HEK293T (cell line): Measurements from ENCODE around the gene NEK4.

ENCODE experiments used
- CTCF ChIA-PET: fragments of 350-600 bp; formaldehyde crosslinking; extraction: SDS; loops from one replicate; lab custom pipeline; 2021; ENCODE audit warnings: antibody characterized with exemption, inconsistent platforms; lab: Yijun Ruan, JAX
- POLR2A ChIA-PET: fragments of 350-600 bp; formaldehyde crosslinking; extraction: SDS; loops from one replicate; lab custom pipeline; 2020; ENCODE audit warnings: antibody characterized with exemption, inconsistent platforms; lab: Yijun Ruan, JAX
- DNase-seq: peaks from one replicate; pipeline ENCODE4 v3.0.0; 2012; ENCODE audit warnings: mixed read lengths; ENCODE audit errors: extremely low spot score
- ARNT ChIP-seq: fragments of 450-650 bp; IDR thresholded peaks from 2 replicates; pipeline ENCODE4 v1.6.1; 2017; ENCODE audit warnings: mild to moderate bottlenecking
- BHLHE40 ChIP-seq: fragments of 450-650 bp; IDR thresholded peaks from 2 replicates; pipeline ENCODE4 v1.6.1; 2016; ENCODE audit warnings: mild to moderate bottlenecking, moderate library complexity, borderline replicate concordance
- CTBP1 ChIP-seq: fragments of 450-650 bp; IDR thresholded peaks from 2 replicates; pipeline ENCODE4 v1.6.1; 2016; ENCODE audit warnings: borderline replicate concordance
- ELF4 ChIP-seq: fragments of 450-650 bp; IDR thresholded peaks from 2 replicates; pipeline ENCODE4 v1.6.1; 2017; ENCODE audit warnings: antibody characterized with exemption
- FOXA1 ChIP-seq: fragments of 450-650 bp; IDR thresholded peaks from 2 replicates; pipeline ENCODE4 v1.6.1; 2016; ENCODE audit warnings: mild to moderate bottlenecking
- FOXK2 ChIP-seq: fragments of 450-650 bp; IDR thresholded peaks from 2 replicates; pipeline ENCODE4 v1.6.1; 2016; ENCODE audit warnings: mild to moderate bottlenecking
- FOXM1 ChIP-seq: fragments of 450-650 bp; IDR thresholded peaks from 2 replicates; pipeline ENCODE4 v1.6.1; 2017; ENCODE audit warnings: mild to moderate bottlenecking, borderline replicate concordance
- HDGF ChIP-seq: fragments of 450-650 bp; IDR thresholded peaks from 2 replicates; pipeline ENCODE4 v1.6.1; 2017; ENCODE audit warnings: antibody characterized with exemption, borderline replicate concordance
- L3MBTL2 ChIP-seq: fragments of 450-650 bp; conservative IDR thresholded peaks from 2 replicates; pipeline ENCODE4 v1.6.1; 2016; ENCODE audit warnings: mild to moderate bottlenecking
- LEF1 ChIP-seq: fragments of 450-650 bp; IDR thresholded peaks from 2 replicates; pipeline ENCODE4 v1.6.1; 2017; ENCODE audit warnings: mild to moderate bottlenecking, borderline replicate concordance
- NFRKB ChIP-seq: fragments of 450-650 bp; IDR thresholded peaks from 2 replicates; pipeline ENCODE4 v1.6.1; 2016; ENCODE audit warnings: mild to moderate bottlenecking, moderate library complexity
- SP1 ChIP-seq: fragments of 450-650 bp; IDR thresholded peaks from 2 replicates; pipeline ENCODE4 v1.6.1; 2017
- SUZ12 ChIP-seq: fragments of 450-650 bp; IDR thresholded peaks from 2 replicates; pipeline ENCODE4 v1.6.1; 2016; ENCODE audit warnings: mild to moderate bottlenecking
- TARDBP ChIP-seq: fragments of 450-650 bp; IDR thresholded peaks from 2 replicates; pipeline ENCODE4 v1.6.1; 2016
- ZNF384 ChIP-seq: fragments of 450-650 bp; IDR thresholded peaks from 2 replicates; pipeline ENCODE4 v1.6.1; 2016
- TF ChIP-seq, protein P1 (sequence below): fragments of 450-650 bp; IDR thresholded peaks from 2 replicates; pipeline ENCODE4 v1.6.1; 2016

NEK4 gene

DNA sequence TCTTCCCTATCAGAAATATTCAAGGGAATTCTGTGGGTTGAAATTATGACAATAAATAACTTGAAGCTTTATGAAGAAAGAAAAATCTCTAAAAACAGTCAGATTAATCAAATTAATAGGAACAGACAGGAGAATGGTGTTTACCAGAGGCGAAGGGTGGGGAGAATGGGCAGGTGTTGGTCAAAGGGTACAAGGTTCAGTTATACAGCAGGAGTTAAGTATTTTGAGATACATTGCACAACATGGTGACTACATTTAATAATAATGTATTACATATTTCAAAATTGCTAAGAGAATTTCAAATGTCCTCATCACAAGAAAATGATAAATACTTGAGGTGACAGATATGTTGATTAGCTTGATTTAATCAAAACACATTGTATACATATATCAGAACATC, 46.2 kb downstream of the NEK4 start:
- no peak for DNase-seq
- CTCF ChIA-PET, result no interaction called here
- POLR2A ChIA-PET, result no interaction called here
- TF ChIP-seq FOXK2, result no peak
- no peak for TF ChIP-seq NFRKB
- no peak for TF ChIP-seq HDGF
- TF ChIP-seq ARNT, result no peak
- no peak for TF ChIP-seq L3MBTL2
- TF ChIP-seq ELF4, result no peak
- no peak for TF ChIP-seq TARDBP
- no peak for TF ChIP-seq LEF1
- TF ChIP-seq BHLHE40, result no peak
- TF ChIP-seq SUZ12, result no peak

DNA sequence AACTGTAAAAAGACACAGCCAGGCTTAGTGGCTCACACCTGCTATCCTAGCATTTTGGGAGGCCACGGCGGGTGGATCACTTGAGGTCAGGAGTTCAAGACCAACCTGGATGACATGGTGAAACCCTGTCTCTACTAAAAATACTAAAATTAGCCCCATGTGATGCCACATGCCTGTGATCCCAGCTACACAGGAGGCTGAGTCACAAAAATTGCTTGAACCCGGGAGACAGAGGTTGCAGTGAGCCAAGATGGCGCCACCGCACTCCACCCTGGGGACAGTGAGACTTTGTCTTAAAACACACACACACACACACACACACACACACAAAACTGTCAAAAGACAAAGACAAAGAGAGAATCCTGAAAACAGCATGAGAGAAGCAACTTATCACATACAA, 46.8 kb downstream of the NEK4 start:
- no peak for TF ChIP-seq FOXA1
- TF ChIP-seq NFRKB, result no peak
- TF ChIP-seq, protein P1, sequence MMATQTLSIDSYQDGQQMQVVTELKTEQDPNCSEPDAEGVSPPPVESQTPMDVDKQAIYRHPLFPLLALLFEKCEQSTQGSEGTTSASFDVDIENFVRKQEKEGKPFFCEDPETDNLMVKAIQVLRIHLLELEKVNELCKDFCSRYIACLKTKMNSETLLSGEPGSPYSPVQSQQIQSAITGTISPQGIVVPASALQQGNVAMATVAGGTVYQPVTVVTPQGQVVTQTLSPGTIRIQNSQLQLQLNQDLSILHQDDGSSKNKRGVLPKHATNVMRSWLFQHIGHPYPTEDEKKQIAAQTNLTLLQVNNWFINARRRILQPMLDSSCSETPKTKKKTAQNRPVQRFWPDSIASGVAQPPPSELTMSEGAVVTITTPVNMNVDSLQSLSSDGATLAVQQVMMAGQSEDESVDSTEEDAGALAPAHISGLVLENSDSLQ, result no peak
- TF ChIP-seq ZNF384, result no peak
- no peak for TF ChIP-seq CTBP1
- no peak for TF ChIP-seq ELF4
- TF ChIP-seq FOXK2, result no peak
- no peak for TF ChIP-seq ARNT
- DNase-seq, result no peak
- POLR2A ChIA-PET, result no interaction called here
- CTCF ChIA-PET, result no interaction called here

DNA sequence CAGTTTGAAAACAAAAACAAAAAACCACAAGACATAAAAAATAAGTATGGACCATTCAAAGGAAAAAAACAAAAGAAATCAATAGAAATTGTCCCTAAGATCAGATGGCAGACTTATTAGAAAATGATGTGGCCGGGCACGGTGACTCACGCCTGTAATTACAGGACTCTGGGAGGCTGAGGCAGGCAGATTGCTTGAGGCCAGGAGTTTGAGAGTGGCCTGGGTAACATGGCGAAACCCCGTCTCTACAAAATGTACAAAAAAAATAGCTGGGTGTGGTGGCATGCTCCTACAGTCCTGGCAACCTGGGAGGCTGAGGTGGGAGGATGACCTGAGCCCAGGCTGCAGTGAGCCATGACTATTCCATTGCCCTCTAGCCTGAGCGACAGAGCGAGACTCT, 48.2 kb downstream of the NEK4 start:
- CTCF ChIA-PET, result no interaction called here

DNA sequence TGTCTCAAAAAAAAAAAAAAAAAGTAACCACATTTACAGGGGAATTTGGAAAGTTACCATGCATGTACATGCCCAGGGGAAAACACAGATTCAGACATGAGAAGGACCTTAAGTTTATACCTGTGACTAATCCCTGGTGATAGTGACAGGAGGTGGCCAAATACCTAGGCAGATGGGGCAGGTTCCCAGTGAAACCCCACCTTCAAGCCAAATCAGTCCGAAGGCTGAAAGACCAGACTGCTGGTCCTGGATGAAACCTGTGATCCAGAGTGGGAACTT, 49.1 kb downstream of the NEK4 start:
- DNase-seq, result no peak
- no peak for TF ChIP-seq CTBP1
- no peak for TF ChIP-seq HDGF
- TF ChIP-seq FOXM1, result no peak
- no peak for TF ChIP-seq NFRKB
- no peak for TF ChIP-seq ELF4
- ChIA-PET CTCF (no interaction called here), POLR2A (no interaction called here)

More for the DNA sequence above, 48.2 kb downstream of the NEK4 start:
- DNase-seq, result no peak
- POLR2A ChIA-PET, result interaction anchor here (0.7 kb wide), 1 partner anchor 17 kb away, joined by 3 read pairs; the partner anchor contains the start of genes GLT8D1 and SPCS1
- TF ChIP-seq L3MBTL2 (no peak), TARDBP (no peak), SUZ12 (no peak), BHLHE40 (no peak), HDGF (no peak), ELF4 (no peak), LEF1 (no peak), ZNF384 (no peak), FOXA1 (no peak), ARNT (no peak), FOXK2 (no peak), SP1 (no peak), CTBP1 (no peak), FOXM1 (no peak)
- TF ChIP-seq, protein P1, result no peak

DNA sequence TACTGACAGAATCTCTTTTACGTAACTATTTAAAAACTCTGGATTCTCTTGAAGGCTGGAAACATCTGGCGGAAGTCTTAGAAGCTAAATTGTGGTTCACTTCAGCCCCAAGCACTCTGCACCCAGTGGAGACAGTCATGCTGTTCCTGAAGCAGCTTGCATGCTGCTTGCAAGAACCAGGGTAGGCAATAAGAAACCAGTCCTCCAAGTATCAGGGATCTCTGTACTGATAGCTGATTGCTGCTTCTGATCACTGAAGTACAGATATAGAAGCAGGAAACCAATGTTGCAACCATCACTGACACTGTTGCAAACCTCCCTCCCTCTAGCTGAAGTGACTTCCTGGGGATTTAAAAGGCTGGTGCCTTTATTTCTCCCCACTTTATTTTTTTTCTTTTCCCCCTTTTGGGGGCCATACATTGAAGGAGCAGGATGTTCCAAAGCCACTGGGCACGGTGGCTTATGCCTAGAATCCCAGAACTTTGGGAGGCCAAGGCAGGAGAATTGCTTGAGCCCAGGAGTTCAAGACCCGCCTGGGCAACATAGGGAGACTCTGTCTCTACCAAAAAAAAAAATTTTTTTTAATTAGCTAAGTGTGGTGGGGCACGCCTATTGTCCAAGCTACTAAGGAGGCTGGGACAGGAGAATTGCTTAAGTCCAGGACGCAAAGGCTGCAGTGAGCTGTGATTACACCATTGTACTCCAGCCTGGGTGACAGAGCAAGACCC, 49.6 kb downstream of the NEK4 start:
- ChIA-PET POLR2A (no interaction called here), CTCF (no interaction called here)
- TF ChIP-seq ZNF384, result no peak
- TF ChIP-seq FOXA1, result no peak
- no peak for TF ChIP-seq FOXM1
- TF ChIP-seq HDGF, result no peak
- TF ChIP-seq SP1, result no peak
- no peak for TF ChIP-seq NFRKB
- TF ChIP-seq L3MBTL2, result no peak
- no peak for TF ChIP-seq ELF4
- no peak for TF ChIP-seq LEF1
- TF ChIP-seq BHLHE40, result no peak
- TF ChIP-seq ARNT, result no peak
- no peak for TF ChIP-seq SUZ12
- TF ChIP-seq FOXK2, result no peak
- TF ChIP-seq, protein P1, result no peak
- TF ChIP-seq TARDBP, result no peak
- no peak for TF ChIP-seq CTBP1
- DNase-seq, result no peak

DNA sequence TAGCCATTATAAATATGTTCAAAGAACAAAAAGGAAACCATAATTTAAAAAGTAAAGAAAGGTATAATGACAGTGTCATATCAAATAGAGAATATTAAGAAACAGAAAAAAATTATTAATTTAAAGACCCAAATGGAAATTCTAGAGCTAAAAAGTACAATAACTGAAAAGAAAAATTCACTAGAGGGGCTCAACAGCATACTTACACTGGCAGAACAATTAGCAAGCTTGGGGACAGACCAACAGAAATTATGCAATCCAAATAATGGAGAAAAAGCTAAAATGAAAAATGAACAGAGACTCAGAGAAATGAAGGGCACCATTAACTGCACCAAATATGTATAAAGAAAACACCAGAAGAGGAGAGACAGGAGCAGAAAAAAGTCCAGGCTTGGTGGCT, 51.1 kb downstream of the NEK4 start:
- POLR2A ChIA-PET, result no interaction called here
- TF ChIP-seq ELF4 (no peak), TARDBP (no peak), BHLHE40 (no peak), HDGF (no peak), SUZ12 (no peak), L3MBTL2 (no peak), ARNT (no peak), FOXM1 (no peak), FOXK2 (no peak), FOXA1 (no peak)
- CTCF ChIA-PET, result no interaction called here
- no peak for DNase-seq
